Measurements from ENCODE around the gene SCN3B.

SCN3B gene

DNA sequence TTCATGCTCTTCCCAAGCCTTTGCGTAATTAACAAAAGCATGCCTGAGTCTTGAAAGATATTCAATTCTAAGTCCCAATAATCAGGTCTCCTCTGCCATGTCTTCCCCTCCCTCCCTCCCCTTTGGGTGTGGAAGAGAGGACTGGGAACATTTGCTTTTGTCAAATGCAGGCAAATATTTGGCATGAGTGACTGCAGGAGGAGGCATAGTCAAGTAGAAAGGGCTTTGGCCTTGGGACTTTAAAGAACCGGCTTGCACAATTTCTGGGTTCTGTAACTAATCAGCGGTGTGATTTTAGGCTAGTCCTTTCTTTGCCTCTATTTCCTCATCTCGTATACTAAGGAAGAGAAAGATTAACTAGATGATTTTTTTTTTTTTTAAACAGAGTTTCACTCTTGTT, 59.5 kb downstream of the SCN3B start:
- no peak for DNase-seq (ENCODE audit: low read depth)

- DNase-seq (ENCODE audit: low read depth), result no peak
Measured at GRCh38 chr11:123594188-123594901, 60.1 kb downstream of the SCN3B start.

DNA sequence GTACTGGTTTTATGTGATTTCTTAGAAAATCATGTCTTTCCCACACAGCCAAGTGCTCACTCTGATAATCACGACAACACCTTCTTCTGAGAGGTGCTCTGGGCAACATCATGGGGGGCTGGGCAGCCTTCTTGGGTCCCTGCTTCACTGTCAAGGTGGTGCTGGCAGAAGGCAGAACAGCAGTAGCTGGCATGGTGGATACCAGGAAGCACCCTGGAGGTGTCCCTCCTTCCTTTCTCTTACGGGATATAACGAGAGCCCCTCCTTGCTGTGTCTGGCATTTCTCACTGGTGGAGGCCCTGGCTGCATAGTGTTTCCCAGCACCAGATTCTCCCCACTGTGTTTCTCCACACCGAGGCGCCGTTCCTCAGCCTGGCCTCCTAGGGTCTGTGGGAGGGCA, 60.9 kb downstream of the SCN3B start:
- DNase-seq (ENCODE audit: low read depth), result no peak

- DNase-seq (ENCODE audit: low read depth), result peak; percentile 31
Measured at GRCh38 chr11:123590296-123590912, 64.0 kb downstream of the SCN3B start.

DNA sequence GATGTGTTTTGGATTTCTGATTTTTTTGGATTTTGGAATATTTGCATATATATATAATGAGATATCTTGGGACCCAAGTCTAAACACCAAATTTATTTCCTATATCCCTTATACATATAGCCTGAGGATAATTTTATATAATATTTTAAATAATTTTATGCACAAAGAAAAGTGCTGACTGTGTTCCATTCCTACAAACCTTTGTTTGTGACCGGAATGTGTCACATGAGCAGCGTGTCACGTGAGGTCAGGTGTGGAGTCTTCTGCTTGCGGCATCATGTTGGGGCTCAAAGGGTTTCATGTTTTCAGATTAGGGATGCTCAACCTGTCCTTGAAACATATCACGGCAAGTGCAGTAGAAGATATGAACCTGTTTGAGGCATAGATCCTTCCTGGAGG, 65.6 kb downstream of the SCN3B start:
- no peak for DNase-seq (ENCODE audit: low read depth)

- no peak for DNase-seq (ENCODE audit: low read depth)
Measured at GRCh38 chr11:123588117-123588863, 66.1 kb downstream of the SCN3B start.

DNA sequence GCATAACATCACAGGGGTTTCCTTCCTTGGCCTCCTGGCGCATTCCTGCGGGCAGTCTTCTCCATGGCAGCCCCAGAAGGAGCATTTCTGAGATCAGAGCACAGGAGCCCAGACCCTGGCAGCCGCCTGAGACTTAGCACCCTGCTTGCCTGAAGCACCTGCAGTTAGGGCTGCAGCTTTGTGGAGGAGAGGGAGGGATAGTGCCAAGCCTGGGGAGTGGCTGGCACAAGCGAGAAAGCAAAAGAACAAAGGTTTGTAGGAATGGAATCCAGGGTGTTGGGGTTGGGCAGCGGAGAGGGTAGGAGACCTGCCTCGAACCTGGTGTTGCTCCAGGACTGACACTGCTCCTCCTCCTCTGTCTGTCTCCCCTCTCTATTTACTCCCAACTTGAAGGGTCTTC, 66.9 kb downstream of the SCN3B start:
- DNase-seq (ENCODE audit: low read depth), result no peak

DNA sequence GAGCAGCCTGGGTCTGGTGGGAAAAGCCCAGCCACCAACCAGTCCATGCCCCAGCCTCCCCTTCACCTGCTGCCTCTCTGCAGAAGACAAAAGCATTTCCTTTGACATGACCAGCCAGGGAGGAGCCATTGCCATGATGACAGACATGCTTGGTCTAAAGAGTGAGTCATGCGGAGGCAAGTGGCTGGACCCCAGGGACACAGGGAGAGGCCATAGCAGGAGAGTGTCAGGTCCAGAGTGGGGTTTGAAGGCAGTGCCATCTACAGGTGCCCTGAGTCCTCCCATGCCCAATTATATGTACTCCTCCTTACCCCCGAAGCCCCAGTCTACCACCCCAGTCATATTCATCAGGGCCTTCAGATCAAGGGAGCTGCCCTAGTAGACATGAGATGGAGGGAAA, 67.4 kb downstream of the SCN3B start:
- DNase-seq (ENCODE audit: low read depth), result no peak

DNA sequence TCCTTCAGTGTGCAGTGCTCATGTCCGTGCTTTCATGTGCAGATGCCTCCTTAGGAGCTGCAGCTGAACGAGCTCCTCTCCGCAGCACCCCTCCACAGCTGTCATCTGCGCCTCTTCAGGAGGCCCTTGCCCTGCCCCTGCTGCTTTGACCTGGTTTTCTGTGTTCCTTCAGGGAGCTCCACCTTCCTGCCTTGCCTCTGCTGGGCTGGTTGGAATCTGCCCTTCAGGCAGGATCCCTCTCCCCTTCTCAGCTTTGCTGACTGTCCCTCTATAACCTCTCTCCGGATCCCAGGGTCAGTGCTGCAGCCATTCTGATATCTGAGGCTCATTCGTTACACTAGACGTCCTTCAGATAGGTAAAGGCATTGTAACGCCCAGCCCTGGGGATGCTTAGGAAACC, 67.9 kb downstream of the SCN3B start:
- DNase-seq (ENCODE audit: low read depth), result no peak

- no peak for DNase-seq (ENCODE audit: low read depth)
Measured at GRCh38 chr11:123585706-123586105, 68.7 kb downstream of the SCN3B start.

DNA sequence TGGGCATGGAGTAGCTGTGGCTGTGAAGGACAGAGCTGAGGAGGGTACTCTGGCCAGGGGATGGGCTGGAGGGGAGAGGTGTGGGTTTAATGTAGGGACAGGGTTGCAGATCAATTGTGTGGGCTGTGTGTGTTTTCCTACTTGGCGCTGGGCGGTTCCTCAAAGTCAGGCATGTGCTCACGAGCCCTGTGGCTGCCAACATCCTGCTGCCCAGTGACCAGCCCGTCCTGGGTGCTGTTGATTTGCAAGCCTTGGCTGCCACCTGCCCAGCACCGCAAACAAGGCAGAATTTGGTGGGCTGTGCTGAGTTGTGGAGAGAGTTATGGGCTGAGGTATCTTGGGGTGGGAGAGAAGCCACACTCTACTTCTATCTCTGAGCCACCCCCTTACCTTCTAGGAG, 69.2 kb downstream of the SCN3B start:
- no peak for DNase-seq (ENCODE audit: low read depth)

DNA sequence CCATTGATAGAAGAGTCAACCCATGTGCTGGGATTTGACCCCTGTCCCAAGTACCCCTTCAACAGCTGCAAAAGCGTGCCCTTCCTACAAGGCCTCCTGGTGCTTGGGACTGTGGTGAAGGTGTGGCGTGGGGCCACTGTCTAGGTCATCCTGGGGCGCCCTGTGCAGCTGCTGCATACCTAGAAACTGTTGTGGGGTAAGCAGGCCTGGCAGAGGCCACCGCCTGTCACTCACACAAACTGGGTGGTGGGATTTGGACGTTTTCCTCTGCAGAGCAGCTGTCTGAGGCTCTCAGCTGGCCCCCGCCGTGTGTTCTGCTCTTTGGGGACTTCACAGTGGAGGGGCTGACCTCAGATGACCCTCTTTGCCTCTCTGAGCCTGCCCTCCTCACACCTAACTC, 69.7 kb downstream of the SCN3B start:
- no peak for DNase-seq (ENCODE audit: low read depth)

- DNase-seq (ENCODE audit: low read depth), result no peak
Measured at GRCh38 chr11:123584186-123584585, 70.2 kb downstream of the SCN3B start.

- no peak for DNase-seq (ENCODE audit: low read depth)
Measured at GRCh38 chr11:123582992-123583504, 71.4 kb downstream of the SCN3B start.

DNA sequence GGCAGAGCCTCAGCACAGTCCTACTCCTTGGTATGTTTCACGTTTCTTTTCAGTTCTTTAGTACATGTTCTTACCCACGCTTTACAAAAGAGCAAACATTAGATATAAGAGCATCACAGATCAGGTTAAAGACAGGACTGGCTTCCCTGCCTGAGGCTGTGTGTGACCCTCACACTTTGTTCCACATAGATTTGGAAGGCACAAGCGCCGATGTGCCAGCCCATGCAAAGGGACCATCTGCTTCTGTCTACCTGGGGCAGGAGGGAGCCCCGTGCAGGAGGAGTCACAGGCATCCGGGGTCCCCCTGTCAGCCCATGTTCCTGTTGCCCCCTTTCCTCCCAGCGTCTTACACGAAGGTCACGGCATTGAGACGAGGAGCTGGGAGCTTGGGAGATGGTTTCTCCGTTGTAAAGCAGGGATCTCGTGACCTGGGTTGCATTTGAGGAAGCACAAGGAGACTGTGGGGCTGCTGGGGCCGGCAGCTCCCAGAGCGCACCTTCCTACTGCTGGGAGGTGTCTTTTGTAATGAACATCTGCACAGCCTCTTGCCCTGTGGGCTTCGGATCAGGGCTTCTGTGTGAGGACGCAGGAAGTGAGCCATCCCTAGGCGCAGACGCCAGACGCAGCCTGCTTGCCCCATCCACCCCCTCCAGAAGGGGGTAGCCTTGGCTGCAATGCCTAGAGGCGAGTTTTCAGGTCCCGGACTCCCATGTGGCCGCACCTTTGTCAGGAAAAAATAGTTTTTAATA, 72.6 kb downstream of the SCN3B start:
- DNase-seq (ENCODE audit: low read depth), result no peak

GRCh38 chr11:123580557-123581275, 73.7 kb downstream of the SCN3B start:
- no peak for DNase-seq (ENCODE audit: low read depth)

- no peak for DNase-seq (ENCODE audit: low read depth)
Measured at GRCh38 chr11:123580137-123580536, 74.3 kb downstream of the SCN3B start.

DNA sequence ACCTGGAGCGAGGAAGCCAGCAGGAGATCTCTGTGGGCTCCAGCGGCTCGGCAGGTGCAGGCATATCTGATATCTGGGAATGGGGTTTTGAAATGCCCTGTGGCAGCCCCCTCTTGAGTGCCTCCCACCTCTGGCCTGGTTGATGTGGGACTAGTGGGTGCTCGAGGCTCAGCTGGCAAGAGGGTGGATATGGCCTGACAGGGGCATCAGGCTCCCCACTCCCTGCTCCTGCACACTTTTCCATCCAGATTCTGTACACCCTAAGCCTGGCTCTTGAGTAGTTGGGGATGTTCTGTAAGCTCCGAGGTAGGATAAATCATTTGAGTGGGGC, 75.0 kb downstream of the SCN3B start:
- no peak for DNase-seq (ENCODE audit: low read depth)

Data from HS-27A (cell line).